Bronchial epithelial cell (primary cell): Measurements from ENCODE around the gene CYSLTR1. TPM values are rescaled to one million over a fixed set of nuclear protein-coding genes. Genes with fewer than 3 reads are reported as not detected.
"Not testable (repeated sequence)": the region's sequence is repeated elsewhere in the genome, so short reads cannot be mapped to it uniquely, and the experiment has no call there.

Experiments used
- DNase-seq: peaks from one replicate; pipeline ENCODE4 v3.0.0-alpha.2; 2010; ENCODE audit warnings: low read depth
- FAIRE-seq: peaks from 2 replicates; lab custom pipeline; 2011; peaks lifted over from hg19 to GRCh38; lab: Jason Lieb, UNC
- H3K27me3 ChIP-seq: 2 replicates; pipeline ENCODE4 v1.5.1; 2011; ENCODE audit warnings: low read length; ENCODE audit not compliant: control insufficient read depth, insufficient read depth
- H3K36me3 ChIP-seq: 2 replicates; pipeline ENCODE4 v1.5.1; 2011; ENCODE audit warnings: low read length; ENCODE audit not compliant: control insufficient read depth, insufficient read depth
- H3K4me3 ChIP-seq: 2 replicates; pipeline ENCODE4 v1.5.1; 2011; ENCODE audit warnings: mild to moderate bottlenecking, low read depth, low read length, control low read depth
- total RNA-seq: library from RNA; depleted of rRNA; stranded (reverse); fragments of >200 nt; gene quantifications from 2 replicates; pipeline ENCODE4 v1.2.1, GENCODE V29; 2014
- TF ChIP-seq, protein P1 (sequence below): IDR thresholded peaks from 2 replicates; pipeline ENCODE4 v1.5.1; 2011; ENCODE audit warnings: mild to moderate bottlenecking, moderate library complexity, low read length, control low read depth, inconsistent platforms; ENCODE audit not compliant: insufficient read depth, severe bottlenecking

CYSLTR1 gene
- total RNA-seq, 1 donor from 2014 or later = not detected

DNA sequence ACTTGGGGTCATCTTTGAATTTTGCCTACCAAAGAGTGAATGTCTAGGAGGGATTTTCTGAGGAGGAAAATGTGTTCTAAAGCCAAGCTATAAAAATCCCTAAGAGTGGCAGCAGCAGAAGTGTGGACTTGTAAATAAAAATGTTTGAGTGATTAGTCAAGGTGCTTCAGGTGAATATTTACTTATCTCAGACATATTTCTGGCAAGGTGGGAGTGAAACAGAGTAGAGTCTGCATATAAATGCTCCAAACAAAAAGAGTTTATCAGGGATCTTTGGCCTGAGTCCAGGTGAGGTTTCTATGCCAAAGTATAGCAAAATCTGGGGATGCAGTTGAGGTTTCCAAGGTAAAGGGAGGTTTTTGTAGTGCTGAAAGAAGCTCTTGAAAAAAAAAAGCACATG lies 19.7 kb downstream of the CYSLTR1 start:
- no peaks in the 10 kb centered on the region for H3K27me3 ChIP-seq
- FAIRE-seq = no peak
- TF ChIP-seq, protein P1, sequence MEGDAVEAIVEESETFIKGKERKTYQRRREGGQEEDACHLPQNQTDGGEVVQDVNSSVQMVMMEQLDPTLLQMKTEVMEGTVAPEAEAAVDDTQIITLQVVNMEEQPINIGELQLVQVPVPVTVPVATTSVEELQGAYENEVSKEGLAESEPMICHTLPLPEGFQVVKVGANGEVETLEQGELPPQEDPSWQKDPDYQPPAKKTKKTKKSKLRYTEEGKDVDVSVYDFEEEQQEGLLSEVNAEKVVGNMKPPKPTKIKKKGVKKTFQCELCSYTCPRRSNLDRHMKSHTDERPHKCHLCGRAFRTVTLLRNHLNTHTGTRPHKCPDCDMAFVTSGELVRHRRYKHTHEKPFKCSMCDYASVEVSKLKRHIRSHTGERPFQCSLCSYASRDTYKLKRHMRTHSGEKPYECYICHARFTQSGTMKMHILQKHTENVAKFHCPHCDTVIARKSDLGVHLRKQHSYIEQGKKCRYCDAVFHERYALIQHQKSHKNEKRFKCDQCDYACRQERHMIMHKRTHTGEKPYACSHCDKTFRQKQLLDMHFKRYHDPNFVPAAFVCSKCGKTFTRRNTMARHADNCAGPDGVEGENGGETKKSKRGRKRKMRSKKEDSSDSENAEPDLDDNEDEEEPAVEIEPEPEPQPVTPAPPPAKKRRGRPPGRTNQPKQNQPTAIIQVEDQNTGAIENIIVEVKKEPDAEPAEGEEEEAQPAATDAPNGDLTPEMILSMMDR = no peak
- no peak overlapping the region for H3K4me3 ChIP-seq
- no peaks in the 10 kb centered on the region for H3K36me3 ChIP-seq
- DNase-seq = peak; percentile 44

DNA sequence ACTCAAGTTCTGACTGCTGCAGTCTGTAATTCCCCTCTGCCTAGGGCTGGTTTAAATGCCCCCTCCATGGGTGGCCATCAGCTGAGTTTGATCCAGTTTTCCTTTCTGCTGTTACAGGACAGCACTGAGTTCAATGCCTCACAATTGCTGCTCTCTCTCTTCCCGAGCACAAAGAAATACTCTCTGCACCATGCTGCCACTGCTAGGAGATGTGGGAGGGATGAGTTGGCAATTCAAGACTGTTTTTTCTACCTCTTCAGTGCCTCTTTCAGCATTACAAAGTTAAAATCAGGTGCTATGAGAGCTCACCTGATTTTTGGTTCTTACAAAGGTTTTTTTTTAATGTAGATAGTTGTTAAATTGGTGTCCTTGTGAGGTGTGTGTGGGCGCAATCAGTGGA lies 24.3 kb downstream of the CYSLTR1 start:
- TF ChIP-seq, protein P1 = no peak
- no peak for FAIRE-seq

DNA sequence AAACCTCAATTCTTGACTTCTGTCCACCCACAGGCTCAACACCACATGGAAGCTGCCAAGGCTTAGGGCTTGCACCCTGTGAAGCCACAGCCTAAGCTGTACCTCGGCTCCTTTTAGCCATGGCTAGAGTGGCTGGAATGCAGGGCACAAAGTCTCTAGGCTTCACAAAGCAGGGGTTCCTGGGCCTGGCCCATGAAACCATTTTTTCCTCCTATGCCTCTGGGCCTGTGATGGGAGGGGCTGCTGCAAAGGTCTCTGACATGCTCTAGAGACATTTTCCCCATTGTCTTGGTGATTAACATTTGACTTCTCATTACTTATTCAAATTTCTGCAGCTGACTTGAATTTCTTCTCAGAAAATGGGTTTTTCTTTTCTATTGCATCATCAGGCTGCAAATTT lies 26.5 kb downstream of the CYSLTR1 start:
- not testable (repeated sequence) for FAIRE-seq, H3K4me3 ChIP-seq

More for the DNA sequence above, 24.3 kb downstream of the CYSLTR1 start:
- DNase-seq = no peak
- Histone ChIP-seq H3K36me3 (no peaks in the 10 kb centered on the region), H3K4me3 (no peak overlapping the region), H3K27me3 (no peaks in the 10 kb centered on the region)

DNA sequence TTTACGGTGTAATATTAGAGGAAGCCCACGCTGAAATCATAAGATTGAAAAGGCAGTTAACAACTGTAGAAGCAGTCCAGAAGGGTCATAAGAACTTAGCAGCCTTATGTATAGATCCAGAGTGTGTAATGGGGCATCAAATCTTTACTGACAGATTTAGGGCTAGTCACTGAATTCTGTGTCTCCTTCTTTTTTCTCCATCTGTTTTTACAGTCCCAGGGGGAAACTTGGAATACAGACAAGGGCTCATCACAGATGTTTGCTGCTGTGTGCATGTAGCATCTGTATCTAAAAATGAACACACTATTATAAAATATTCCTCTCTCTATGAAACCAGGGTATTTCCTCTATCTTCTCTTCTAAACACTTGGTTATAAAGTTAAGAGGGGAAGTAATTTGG lies 43.9 kb downstream of the CYSLTR1 start:
- Histone ChIP-seq H3K36me3 (no peaks in the 10 kb centered on the region), H3K27me3 (no peaks in the 10 kb centered on the region), H3K4me3 (no peak overlapping the region)
- DNase-seq = no peak
- TF ChIP-seq, protein P1 = no peak
- no peak for FAIRE-seq

More for the DNA sequence above, 26.5 kb downstream of the CYSLTR1 start:
- not testable (repeated sequence) for DNase-seq, H3K36me3 ChIP-seq, H3K27me3 ChIP-seq

DNA sequence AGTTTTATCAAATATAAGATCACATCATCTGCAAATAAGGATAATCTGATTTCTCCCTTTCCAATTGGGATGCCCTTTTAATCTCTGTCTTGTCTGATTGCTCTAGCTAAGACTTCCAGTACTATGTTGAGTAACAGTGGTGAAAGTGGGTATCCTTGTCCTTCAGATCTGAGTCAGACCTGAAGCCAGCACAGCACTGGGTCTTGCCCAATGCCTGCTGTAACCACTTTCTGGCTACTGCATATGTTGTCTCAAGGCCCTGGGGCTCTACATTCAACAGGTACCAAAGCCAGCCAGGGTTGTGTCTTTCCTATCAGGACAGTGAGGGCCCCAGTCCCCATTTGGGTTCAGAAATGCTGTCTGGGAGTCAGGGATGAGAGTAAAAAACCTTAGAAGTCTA lies 90.3 kb downstream of the CYSLTR1 start:
- no peak for FAIRE-seq

DNA sequence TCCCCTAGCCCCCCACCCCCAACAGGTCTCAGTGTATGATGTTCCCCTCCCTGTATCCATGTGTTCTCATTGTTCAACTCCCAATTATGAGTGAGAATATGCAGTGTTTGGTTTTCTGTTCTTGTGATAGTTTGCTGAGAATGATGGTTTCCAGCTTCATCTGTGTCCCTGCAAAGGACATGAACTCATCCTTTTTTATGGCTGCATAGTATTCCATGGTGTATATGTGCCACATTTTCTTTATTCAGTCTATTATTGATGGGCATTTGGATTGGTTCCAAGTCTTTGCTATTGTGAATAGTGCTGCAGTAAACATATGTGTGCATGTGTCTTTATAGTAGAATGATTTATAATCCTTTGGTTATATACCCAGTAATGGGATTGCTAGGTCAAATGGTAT lies 101.4 kb downstream of the CYSLTR1 start:
- H3K27me3 ChIP-seq, DNase-seq, H3K4me3 ChIP-seq, FAIRE-seq, H3K36me3 ChIP-seq: not testable (repeated sequence)

More for the DNA sequence above, 90.3 kb downstream of the CYSLTR1 start:
- Histone ChIP-seq H3K4me3 (no peak overlapping the region), H3K36me3 (no peaks in the 10 kb centered on the region), H3K27me3 (no peaks in the 10 kb centered on the region)
- TF ChIP-seq, protein P1 = no peak
- peak; percentile 51 for DNase-seq

Other genes with a start within 250 kb of the CYSLTR1 start
- 306 and 339 TPM in 2 replicates for gene PGK1, start 223.4 kb downstream of the CYSLTR1 start, total RNA-seq
- 3.8 and 4.2 TPM in 2 replicates for gene TAF9B, start 188.0 kb downstream of the CYSLTR1 start, total RNA-seq